Measurements from ENCODE around the gene NKAIN4.

DNA sequence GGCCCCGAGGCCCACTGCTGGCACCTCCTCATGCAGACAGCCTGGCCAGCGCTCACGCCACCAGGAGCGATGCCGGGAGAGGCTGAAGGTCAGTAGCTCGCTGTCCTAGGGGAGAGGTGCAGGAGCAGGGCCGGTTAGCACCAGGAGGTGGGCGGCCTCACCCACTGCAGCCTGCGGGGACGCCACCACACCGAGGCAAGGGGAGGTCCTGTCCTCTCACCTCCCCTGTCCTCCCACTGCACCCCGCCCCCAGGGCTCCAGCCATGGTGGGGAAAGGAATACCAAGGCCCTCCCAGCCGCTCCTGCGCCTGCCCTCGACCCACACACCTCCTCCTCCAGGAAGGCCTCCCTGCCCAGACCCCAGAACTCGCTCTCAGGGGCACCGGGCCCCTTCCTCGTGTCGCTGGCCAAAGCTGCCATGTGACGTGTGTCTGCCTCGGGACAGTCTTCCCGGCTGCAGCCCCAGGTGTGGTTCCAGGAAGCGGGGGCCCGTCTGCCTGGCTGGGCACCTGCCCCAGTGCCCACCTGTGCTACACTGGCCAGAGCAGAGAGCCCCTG, 6.5 kb downstream of the NKAIN4 start:
- TF ChIP-seq, protein P1, sequence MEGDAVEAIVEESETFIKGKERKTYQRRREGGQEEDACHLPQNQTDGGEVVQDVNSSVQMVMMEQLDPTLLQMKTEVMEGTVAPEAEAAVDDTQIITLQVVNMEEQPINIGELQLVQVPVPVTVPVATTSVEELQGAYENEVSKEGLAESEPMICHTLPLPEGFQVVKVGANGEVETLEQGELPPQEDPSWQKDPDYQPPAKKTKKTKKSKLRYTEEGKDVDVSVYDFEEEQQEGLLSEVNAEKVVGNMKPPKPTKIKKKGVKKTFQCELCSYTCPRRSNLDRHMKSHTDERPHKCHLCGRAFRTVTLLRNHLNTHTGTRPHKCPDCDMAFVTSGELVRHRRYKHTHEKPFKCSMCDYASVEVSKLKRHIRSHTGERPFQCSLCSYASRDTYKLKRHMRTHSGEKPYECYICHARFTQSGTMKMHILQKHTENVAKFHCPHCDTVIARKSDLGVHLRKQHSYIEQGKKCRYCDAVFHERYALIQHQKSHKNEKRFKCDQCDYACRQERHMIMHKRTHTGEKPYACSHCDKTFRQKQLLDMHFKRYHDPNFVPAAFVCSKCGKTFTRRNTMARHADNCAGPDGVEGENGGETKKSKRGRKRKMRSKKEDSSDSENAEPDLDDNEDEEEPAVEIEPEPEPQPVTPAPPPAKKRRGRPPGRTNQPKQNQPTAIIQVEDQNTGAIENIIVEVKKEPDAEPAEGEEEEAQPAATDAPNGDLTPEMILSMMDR (IDR thresholded peaks at IDR 0.05): no peak
- no peak for TF ChIP-seq POLR2A (IDR thresholded peaks at IDR 0.05)

Data from adrenal gland (tissue), 5 donors.